GM19372 (cell line): ENCODE measurements around the gene SURF4.
"Not testable (repeated sequence)": the region's sequence is repeated elsewhere in the genome, so short reads cannot be mapped to it uniquely, and the experiment has no call there.

Source experiments
- ATAC-seq: cut with Tn5 transposase; IDR thresholded peaks from one replicate; pipeline ENCODE4 v1.9.1; 2021; ENCODE audit warnings: mild to moderate bottlenecking, low read depth, moderate library complexity; ENCODE audit not compliant: unreplicated experiment

Gene SURF4

GRCh38 chr9:133377280-133377679, 1.4 kb upstream of the SURF4 start:
- not testable (repeated sequence) for ATAC-seq

GRCh38 chr9:133375116-133375723, 640 bp downstream of the SURF4 start:
- peak; percentile 1 for ATAC-seq

- no peak for ATAC-seq
Observed at GRCh38 chr9:133374612-133375115, 1.2 kb downstream of the SURF4 start.

- no peak for ATAC-seq
Observed at GRCh38 chr9:133372144-133372543, 3.7 kb downstream of the SURF4 start.

- no peak for ATAC-seq
Observed at GRCh38 chr9:133371261-133371711, 4.6 kb downstream of the SURF4 start.

- ATAC-seq, result no peak
Observed at GRCh38 chr9:133370685-133371084, 5.2 kb downstream of the SURF4 start.

- ATAC-seq, result no peak
Observed at GRCh38 chr9:133369933-133370332, 5.9 kb downstream of the SURF4 start.

- ATAC-seq, result no peak
Observed at GRCh38 chr9:133369422-133369821, 6.4 kb downstream of the SURF4 start.

GRCh38 chr9:133368249-133368881, 7.5 kb downstream of the SURF4 start:
- no peak for ATAC-seq

GRCh38 chr9:133367778-133368177, 8.1 kb downstream of the SURF4 start:
- ATAC-seq, result no peak

- ATAC-seq, result no peak
Observed at GRCh38 chr9:133367221-133367620, 8.6 kb downstream of the SURF4 start.

GRCh38 chr9:133366435-133366834, 9.4 kb downstream of the SURF4 start:
- no peak for ATAC-seq

GRCh38 chr9:133362359-133363044, 13.4 kb downstream of the SURF4 start:
- no peak for ATAC-seq

- no peak for ATAC-seq
Observed at GRCh38 chr9:133361507-133362092, 14.3 kb downstream of the SURF4 start.

- ATAC-seq, result no peak
Observed at GRCh38 chr9:133360400-133361393, 15.2 kb downstream of the SURF4 start.

GRCh38 chr9:133359399-133360175, 16.3 kb downstream of the SURF4 start:
- no peak for ATAC-seq

GRCh38 chr9:133357656-133358055, 18.2 kb downstream of the SURF4 start:
- ATAC-seq, result no peak

GRCh38 chr9:133356391-133357091, 19.3 kb downstream of the SURF4 start, which contains the start of the genes SURF1 and SURF2:
Gene SURF1, minus strand, starts transcription at chr9:133356487. Its CDS starts 34 bp downstream, at chr9:133356453.
Gene SURF2, plus strand, starts transcription at chr9:133356550. Its CDS starts 43 bp downstream, at chr9:133356593.
- peak; percentile 67 for ATAC-seq
